ENCODE data around the gene FAN1.

DNA sequence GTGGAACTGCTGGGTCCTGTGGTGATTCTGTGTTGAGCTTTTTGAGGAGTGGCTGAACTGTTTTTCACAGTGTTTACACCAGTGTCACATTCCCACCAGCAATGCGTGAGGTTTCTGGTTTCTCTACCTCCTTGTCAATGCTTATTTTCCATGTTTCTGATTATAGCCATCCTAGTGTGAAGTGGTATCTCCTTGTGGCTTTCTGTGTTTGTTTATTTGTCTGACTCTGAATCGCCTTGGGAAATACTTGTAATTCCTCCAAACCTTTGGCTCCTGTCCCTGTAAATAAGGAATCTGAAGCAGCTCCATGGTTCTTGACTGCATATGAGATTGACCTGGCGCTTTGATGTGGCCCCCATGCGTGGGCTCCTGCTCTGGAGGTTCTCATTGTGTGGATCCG, 20.6 kb downstream of the FAN1 start:
- TF ChIP-seq, protein P1, sequence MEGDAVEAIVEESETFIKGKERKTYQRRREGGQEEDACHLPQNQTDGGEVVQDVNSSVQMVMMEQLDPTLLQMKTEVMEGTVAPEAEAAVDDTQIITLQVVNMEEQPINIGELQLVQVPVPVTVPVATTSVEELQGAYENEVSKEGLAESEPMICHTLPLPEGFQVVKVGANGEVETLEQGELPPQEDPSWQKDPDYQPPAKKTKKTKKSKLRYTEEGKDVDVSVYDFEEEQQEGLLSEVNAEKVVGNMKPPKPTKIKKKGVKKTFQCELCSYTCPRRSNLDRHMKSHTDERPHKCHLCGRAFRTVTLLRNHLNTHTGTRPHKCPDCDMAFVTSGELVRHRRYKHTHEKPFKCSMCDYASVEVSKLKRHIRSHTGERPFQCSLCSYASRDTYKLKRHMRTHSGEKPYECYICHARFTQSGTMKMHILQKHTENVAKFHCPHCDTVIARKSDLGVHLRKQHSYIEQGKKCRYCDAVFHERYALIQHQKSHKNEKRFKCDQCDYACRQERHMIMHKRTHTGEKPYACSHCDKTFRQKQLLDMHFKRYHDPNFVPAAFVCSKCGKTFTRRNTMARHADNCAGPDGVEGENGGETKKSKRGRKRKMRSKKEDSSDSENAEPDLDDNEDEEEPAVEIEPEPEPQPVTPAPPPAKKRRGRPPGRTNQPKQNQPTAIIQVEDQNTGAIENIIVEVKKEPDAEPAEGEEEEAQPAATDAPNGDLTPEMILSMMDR (IDR thresholded peaks at IDR 0.05): no peak
- no peak for TF ChIP-seq POLR2A (IDR thresholded peaks at IDR 0.05)

All from right lobe of liver (tissue), 4 donors.